SK-N-SH (cell line): ENCODE data around the gene IL10RA.

Experiments used
- CHD2 ChIP-seq: fragments of 150-350 bp; IDR thresholded peaks from 2 replicates; pipeline ENCODE4 v1.6.1; 2018; ENCODE audit warnings: low read length; ENCODE audit not compliant: partially characterized antibody
- EP300 ChIP-seq, 2 experiments: IDR thresholded peaks; 2 replicates each; pipeline versions ENCODE4 v1.4.0 to v1.6.1; 2012; ENCODE audit warnings: borderline replicate concordance in 1 of 2, low read depth in 1 of 2, low read length in 1 of 2
- EZH2phosphoT487 ChIP-seq: fragments of 200-600 bp; sonication (generic); IDR thresholded peaks from 2 replicates; pipeline ENCODE4 v1.6.1; 2017; ENCODE audit warnings: low read depth, mixed run types, mild to moderate bottlenecking, antibody characterized with exemption, moderate library complexity, borderline replicate concordance
- GABPA ChIP-seq: IDR thresholded peaks from 2 replicates; pipeline ENCODE4 v1.4.0; 2012; ENCODE audit warnings: low read depth, mild to moderate bottlenecking
- GATA2 ChIP-seq: sonication (generic); formaldehyde crosslinking; IDR thresholded peaks from 2 replicates; pipeline ENCODE4 v1.5.0; 2020; ENCODE audit warnings: mild to moderate bottlenecking, missing genetic modification reagents
- MEF2A ChIP-seq: IDR thresholded peaks from 2 replicates; pipeline ENCODE4 v1.4.0; 2012; ENCODE audit warnings: low read depth, borderline replicate concordance
- RAD21 ChIP-seq: IDR thresholded peaks from 2 replicates; pipeline ENCODE4 v1.6.1; 2012; ENCODE audit warnings: mild to moderate bottlenecking, low read length
- RFX5 ChIP-seq: IDR thresholded peaks from 2 replicates; pipeline ENCODE4 v1.6.1; 2012; ENCODE audit warnings: mild to moderate bottlenecking, improper control_type of control experiment, low read length
- RXRA ChIP-seq: IDR thresholded peaks from 2 replicates; pipeline ENCODE4 v1.4.0; 2012; ENCODE audit warnings: low read depth, mild to moderate bottlenecking, borderline replicate concordance
- TAF1 ChIP-seq: IDR thresholded peaks from 2 replicates; pipeline ENCODE4 v1.6.1; 2012; ENCODE audit warnings: low read depth, mild to moderate bottlenecking, low read length, moderate library complexity, borderline replicate concordance
- TF ChIP-seq, protein P1 (sequence below): fragments of 200-600 bp; sonication (generic); IDR thresholded peaks from 2 replicates; pipeline ENCODE4 v1.6.1; 2017; ENCODE audit warnings: antibody characterized with exemption, mild to moderate bottlenecking, moderate library complexity
- TF ChIP-seq, protein P2 (sequence below): IDR thresholded peaks from 2 replicates; pipeline ENCODE4 v1.4.0; 2012; ENCODE audit warnings: low read depth, borderline replicate concordance
- TF ChIP-seq, protein P3 (sequence below): IDR thresholded peaks from 2 replicates; pipeline ENCODE4; 2012

DNA sequence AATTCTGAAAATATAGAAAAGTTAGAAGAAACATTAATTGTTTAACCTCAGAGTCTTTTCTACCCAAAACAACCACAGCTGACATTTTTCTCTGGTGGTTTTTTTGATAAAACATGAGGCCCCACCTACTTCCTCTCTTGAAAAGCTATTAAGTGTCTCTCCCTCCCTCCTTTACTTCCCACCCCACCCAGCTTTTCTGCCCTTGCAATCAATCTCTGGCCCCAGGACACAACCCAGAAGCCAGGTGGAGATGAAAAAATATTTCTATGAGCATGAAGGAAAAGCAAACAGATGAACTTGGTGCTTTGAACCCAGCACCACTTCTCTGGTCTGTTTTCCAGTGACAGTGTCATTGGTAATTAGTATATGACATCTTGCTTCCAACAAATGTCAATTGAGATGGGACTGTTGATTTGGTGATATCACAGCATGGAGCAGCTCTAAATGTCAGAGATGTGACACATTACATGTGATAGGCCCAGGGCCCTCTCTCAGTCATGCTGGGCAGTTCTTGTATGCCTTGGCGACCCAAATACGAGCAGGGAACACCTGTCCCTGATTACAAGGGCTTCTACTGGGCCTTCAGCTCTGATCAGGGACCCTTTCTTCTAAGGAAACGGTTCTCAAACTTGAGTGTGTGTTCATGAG lies 33.0 kb upstream of the IL10RA start:
- TF ChIP-seq, protein P1, sequence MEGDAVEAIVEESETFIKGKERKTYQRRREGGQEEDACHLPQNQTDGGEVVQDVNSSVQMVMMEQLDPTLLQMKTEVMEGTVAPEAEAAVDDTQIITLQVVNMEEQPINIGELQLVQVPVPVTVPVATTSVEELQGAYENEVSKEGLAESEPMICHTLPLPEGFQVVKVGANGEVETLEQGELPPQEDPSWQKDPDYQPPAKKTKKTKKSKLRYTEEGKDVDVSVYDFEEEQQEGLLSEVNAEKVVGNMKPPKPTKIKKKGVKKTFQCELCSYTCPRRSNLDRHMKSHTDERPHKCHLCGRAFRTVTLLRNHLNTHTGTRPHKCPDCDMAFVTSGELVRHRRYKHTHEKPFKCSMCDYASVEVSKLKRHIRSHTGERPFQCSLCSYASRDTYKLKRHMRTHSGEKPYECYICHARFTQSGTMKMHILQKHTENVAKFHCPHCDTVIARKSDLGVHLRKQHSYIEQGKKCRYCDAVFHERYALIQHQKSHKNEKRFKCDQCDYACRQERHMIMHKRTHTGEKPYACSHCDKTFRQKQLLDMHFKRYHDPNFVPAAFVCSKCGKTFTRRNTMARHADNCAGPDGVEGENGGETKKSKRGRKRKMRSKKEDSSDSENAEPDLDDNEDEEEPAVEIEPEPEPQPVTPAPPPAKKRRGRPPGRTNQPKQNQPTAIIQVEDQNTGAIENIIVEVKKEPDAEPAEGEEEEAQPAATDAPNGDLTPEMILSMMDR, result no peak
- no peak for TF ChIP-seq CHD2
- TF ChIP-seq MEF2A, result no peak
- TF ChIP-seq RFX5, result no peak
- TF ChIP-seq TAF1, result no peak
- TF ChIP-seq RXRA, result no peak
- TF ChIP-seq, protein P2, sequence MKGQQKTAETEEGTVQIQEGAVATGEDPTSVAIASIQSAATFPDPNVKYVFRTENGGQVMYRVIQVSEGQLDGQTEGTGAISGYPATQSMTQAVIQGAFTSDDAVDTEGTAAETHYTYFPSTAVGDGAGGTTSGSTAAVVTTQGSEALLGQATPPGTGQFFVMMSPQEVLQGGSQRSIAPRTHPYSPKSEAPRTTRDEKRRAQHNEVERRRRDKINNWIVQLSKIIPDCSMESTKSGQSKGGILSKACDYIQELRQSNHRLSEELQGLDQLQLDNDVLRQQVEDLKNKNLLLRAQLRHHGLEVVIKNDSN, result no peak
- TF ChIP-seq RAD21, result no peak
- TF ChIP-seq, protein P3, sequence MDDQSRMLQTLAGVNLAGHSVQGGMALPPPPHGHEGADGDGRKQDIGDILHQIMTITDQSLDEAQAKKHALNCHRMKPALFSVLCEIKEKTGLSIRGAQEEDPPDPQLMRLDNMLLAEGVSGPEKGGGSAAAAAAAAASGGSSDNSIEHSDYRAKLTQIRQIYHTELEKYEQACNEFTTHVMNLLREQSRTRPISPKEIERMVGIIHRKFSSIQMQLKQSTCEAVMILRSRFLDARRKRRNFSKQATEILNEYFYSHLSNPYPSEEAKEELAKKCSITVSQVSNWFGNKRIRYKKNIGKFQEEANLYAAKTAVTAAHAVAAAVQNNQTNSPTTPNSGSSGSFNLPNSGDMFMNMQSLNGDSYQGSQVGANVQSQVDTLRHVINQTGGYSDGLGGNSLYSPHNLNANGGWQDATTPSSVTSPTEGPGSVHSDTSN, result no peak
- no peak for TF ChIP-seq EP300 (IDR thresholded peaks at IDR 0.05; ENCODE audit: borderline replicate concordance in 1 of 2, low read depth in 1 of 2, low read length in 1 of 2)
- TF ChIP-seq GABPA, result no peak
- no peak for TF ChIP-seq EZH2phosphoT487
- no peak for TF ChIP-seq GATA2 (CRISPR knock-in tag)
